B cell (primary cell): ENCODE data around the gene KIR2DL4.

Source experiments
- CTCF ChIP-seq: fragments of 200-600 bp; IDR thresholded peaks from one replicate; pipeline ENCODE4 v1.8.0; 2022; ENCODE audit warnings: antibody characterized with exemption, mild to moderate bottlenecking
- EZH2 ChIP-seq: IDR thresholded peaks from 2 replicates; pipeline ENCODE4 v1.6.1; 2012; ENCODE audit warnings: borderline replicate concordance, low read depth, mild to moderate bottlenecking, moderate library complexity, low read length; ENCODE audit not compliant: insufficient read depth, poor library complexity, severe bottlenecking

- no peak for TF ChIP-seq CTCF
- no peak for TF ChIP-seq EZH2
Measured at GRCh38 chr19:54850930-54851329, 47.5 kb downstream of the KIR2DL4 start.
